ENCODE results near the gene AK5.

- TF ChIP-seq POLR2A (IDR thresholded peaks at IDR 0.05): no peak
- TF ChIP-seq, protein P1, sequence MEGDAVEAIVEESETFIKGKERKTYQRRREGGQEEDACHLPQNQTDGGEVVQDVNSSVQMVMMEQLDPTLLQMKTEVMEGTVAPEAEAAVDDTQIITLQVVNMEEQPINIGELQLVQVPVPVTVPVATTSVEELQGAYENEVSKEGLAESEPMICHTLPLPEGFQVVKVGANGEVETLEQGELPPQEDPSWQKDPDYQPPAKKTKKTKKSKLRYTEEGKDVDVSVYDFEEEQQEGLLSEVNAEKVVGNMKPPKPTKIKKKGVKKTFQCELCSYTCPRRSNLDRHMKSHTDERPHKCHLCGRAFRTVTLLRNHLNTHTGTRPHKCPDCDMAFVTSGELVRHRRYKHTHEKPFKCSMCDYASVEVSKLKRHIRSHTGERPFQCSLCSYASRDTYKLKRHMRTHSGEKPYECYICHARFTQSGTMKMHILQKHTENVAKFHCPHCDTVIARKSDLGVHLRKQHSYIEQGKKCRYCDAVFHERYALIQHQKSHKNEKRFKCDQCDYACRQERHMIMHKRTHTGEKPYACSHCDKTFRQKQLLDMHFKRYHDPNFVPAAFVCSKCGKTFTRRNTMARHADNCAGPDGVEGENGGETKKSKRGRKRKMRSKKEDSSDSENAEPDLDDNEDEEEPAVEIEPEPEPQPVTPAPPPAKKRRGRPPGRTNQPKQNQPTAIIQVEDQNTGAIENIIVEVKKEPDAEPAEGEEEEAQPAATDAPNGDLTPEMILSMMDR (IDR thresholded peaks at IDR 0.05): no peak
- TF ChIP-seq POLR2AphosphoS5 (IDR thresholded peaks at IDR 0.05; ENCODE audit: insufficient read depth in 1 of 2, low read depth in 1 of 2): no peak
Measured at GRCh38 chr1:77234096-77234495, 47.7 kb upstream of the AK5 start.

Data from vagina (tissue), 2 donors.